Measurements from ENCODE around the gene ATF3. TPM values are rescaled to one million over a fixed set of nuclear protein-coding genes. Genes with fewer than 3 reads are reported as not detected.

The ATF3 gene
- total RNA-seq, 2 experiments from 2014 or later: 10.4 to 12.7 TPM

DNA sequence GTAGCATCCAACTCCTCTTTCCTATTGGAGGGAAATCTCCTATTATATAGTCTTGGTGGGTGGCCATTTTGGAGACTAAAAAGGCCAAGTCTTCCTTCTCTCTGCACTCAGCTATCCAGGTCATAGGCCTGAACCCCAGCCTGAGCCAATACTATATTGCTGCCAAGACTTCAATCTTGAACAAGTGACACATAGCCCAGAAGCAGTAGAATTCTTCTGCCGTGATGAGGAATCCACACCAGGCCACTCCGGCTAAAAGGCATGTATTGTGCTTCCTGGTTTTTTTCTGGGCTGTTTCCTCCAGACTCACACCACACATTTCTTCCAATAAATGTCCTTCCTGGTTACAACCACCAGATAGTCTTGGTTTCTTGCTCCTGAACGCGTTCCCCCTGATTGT is 43.0 kb downstream of the ATF3 start:
- H3K27ac ChIP-seq (ENCODE audit: low read depth in 1 of 2, low read length in 2 of 2): no peak overlapping the region
- no peaks in the 10 kb centered on the region for H3K27me3 ChIP-seq (ENCODE audit: control insufficient read depth in 1 of 2, insufficient read depth in 2 of 2, low read length in 2 of 2)
- Mint-ChIP-seq H3K27ac (no peak overlapping the region), H3K4me3 (no peak overlapping the region), H3K4me1 (ENCODE audit: low read depth) (no peaks in the 10 kb centered on the region), H3K36me3 (ENCODE audit: low read depth) (no peaks in the 10 kb centered on the region), H3K27me3 (peaks cover 17% of the 10 kb centered on the region), H3K9me3 (no peaks in the 10 kb centered on the region)
- ATAC-seq (ENCODE audit: poor library complexity) (no peak), DNase-seq (no peak)
- no peaks in the 10 kb centered on the region for H3K9me3 ChIP-seq (ENCODE audit: control insufficient read depth in 1 of 2, insufficient read depth in 1 of 2, low read length in 2 of 2)
- H3K4me1 ChIP-seq (ENCODE audit: insufficient read depth, low read length): no peaks in the 10 kb centered on the region
- no peaks in the 10 kb centered on the region for H3K36me3 ChIP-seq (ENCODE audit: insufficient read depth, low read length)
- intact Hi-C loops (cut with DNase I, micrococcal nuclease): no loop called here
- TF ChIP-seq, protein P1, sequence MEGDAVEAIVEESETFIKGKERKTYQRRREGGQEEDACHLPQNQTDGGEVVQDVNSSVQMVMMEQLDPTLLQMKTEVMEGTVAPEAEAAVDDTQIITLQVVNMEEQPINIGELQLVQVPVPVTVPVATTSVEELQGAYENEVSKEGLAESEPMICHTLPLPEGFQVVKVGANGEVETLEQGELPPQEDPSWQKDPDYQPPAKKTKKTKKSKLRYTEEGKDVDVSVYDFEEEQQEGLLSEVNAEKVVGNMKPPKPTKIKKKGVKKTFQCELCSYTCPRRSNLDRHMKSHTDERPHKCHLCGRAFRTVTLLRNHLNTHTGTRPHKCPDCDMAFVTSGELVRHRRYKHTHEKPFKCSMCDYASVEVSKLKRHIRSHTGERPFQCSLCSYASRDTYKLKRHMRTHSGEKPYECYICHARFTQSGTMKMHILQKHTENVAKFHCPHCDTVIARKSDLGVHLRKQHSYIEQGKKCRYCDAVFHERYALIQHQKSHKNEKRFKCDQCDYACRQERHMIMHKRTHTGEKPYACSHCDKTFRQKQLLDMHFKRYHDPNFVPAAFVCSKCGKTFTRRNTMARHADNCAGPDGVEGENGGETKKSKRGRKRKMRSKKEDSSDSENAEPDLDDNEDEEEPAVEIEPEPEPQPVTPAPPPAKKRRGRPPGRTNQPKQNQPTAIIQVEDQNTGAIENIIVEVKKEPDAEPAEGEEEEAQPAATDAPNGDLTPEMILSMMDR (IDR thresholded peaks at IDR 0.05): no peak
- H3K4me3 ChIP-seq (ENCODE audit: low read length): no peak overlapping the region
- CTCF ChIA-PET: interaction anchor here (1.3 kb wide), 1 partner anchor 174 kb away, joined by 4 read pairs; no protein-coding TSS in a partner anchor
- POLR2A ChIA-PET: no interaction called here

DNA sequence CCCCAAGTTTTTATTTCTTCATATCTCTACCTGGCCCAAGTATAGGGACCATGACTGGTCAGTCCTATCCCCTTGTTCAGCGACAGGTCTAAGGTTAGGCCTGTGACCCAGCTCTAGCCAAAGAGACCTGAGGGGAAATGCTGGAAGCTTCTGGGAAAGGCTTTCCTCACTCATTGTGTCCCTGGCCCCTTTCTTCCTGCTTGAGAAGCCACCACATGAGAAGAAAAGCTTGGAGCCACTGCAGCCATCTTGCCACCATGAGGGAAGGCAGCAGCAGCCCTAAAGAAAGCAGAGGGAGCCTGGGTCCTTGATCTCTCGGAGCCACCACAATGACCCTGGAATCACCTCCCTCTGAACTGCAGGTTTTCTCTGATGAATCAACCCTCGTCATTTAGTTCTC is 43.4 kb downstream of the ATF3 start:
- H3K4me1 ChIP-seq (ENCODE audit: insufficient read depth, low read length): no peaks in the 10 kb centered on the region
- Mint-ChIP-seq H3K4me1 (ENCODE audit: low read depth) (no peaks in the 10 kb centered on the region), H3K9me3 (no peaks in the 10 kb centered on the region), H3K27ac (no peak overlapping the region), H3K4me3 (no peak overlapping the region), H3K36me3 (ENCODE audit: low read depth) (no peaks in the 10 kb centered on the region), H3K27me3 (peaks cover 17% of the 10 kb centered on the region)
- DNase-seq (no peak), ATAC-seq (ENCODE audit: poor library complexity) (no peak)
- intact Hi-C loops (cut with DNase I, micrococcal nuclease): no loop called here
- TF ChIP-seq, protein P1 (IDR thresholded peaks at IDR 0.05): no peak
- H3K36me3 ChIP-seq (ENCODE audit: insufficient read depth, low read length): no peaks in the 10 kb centered on the region
- H3K9me3 ChIP-seq (ENCODE audit: control insufficient read depth in 1 of 2, insufficient read depth in 1 of 2, low read length in 2 of 2): no peaks in the 10 kb centered on the region
- no peak overlapping the region for H3K4me3 ChIP-seq (ENCODE audit: low read length)
- ChIA-PET CTCF (interaction anchor here (1.3 kb wide), 1 partner anchor 174 kb away, joined by 4 read pairs; no protein-coding TSS in a partner anchor), POLR2A (no interaction called here)
- no peak overlapping the region for H3K27ac ChIP-seq (ENCODE audit: low read depth in 1 of 2, low read length in 2 of 2)
- H3K27me3 ChIP-seq (ENCODE audit: control insufficient read depth in 1 of 2, insufficient read depth in 2 of 2, low read length in 2 of 2): no peaks in the 10 kb centered on the region

DNA sequence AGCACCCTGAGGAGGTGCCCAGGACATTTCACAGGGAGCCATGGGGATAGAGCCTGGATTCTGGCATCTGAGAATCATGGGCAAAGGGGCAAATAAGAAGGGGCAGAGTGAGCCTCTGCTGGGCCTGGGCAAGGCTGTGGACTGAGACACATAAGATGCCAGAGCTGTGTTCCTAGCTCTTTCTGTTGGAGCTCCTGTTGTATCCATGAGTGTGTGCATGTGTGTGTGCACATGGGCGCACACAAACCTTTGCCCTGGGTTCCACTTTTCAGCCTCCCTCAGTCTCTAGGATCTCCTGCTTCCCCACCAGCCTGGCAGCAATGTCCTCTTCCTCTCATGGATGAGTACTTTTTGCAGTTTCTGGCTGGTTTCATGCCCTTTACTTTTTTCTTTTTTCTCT is 44.0 kb downstream of the ATF3 start:
- intact Hi-C loops (cut with DNase I, micrococcal nuclease): no loop called here

More for the DNA sequence above, 44.0 kb downstream of the ATF3 start:
- no peaks in the 10 kb centered on the region for H3K9me3 Mint-ChIP-seq
- H3K36me3 Mint-ChIP-seq (ENCODE audit: low read depth): no peaks in the 10 kb centered on the region
- Histone ChIP-seq H3K4me1 (ENCODE audit: insufficient read depth, low read length) (no peaks in the 10 kb centered on the region), H3K36me3 (ENCODE audit: insufficient read depth, low read length) (no peaks in the 10 kb centered on the region), H3K27ac (ENCODE audit: low read depth in 1 of 2, low read length in 2 of 2) (no peak overlapping the region), H3K4me3 (ENCODE audit: low read length) (no peak overlapping the region), H3K9me3 (ENCODE audit: control insufficient read depth in 1 of 2, insufficient read depth in 1 of 2, low read length in 2 of 2) (no peaks in the 10 kb centered on the region), H3K27me3 (ENCODE audit: control insufficient read depth in 1 of 2, insufficient read depth in 2 of 2, low read length in 2 of 2) (peaks cover 0 to 2% of the 10 kb centered on the region in 2 experiments)
- ChIA-PET CTCF (interaction anchor here (0.6 kb wide), 1 partner anchor 175 kb away, joined by 3 read pairs; no protein-coding TSS in a partner anchor), POLR2A (no interaction called here)
- H3K27ac Mint-ChIP-seq: no peak overlapping the region
- ATAC-seq (ENCODE audit: poor library complexity) (no peak), DNase-seq (no peak)
- H3K27me3 Mint-ChIP-seq: peaks cover 17% of the 10 kb centered on the region
- no peaks in the 10 kb centered on the region for H3K4me1 Mint-ChIP-seq (ENCODE audit: low read depth)
- TF ChIP-seq, protein P1 (IDR thresholded peaks at IDR 0.05): no peak
- no peak overlapping the region for H3K4me3 Mint-ChIP-seq

All from CD4-positive, alpha-beta T cell (primary cell).